Loucy (cell line): ENCODE data around the gene BACE1.

Source experiments
- H2AFZ ChIP-seq: fragments of 200-600 bp; sonication (generic); 2 replicates; pipeline ENCODE4 v1.6.0; 2016; ENCODE audit warnings: antibody characterized with exemption, mild to moderate bottlenecking, low read length, moderate library complexity
- H3F3A ChIP-seq: fragments of 200-600 bp; 2 replicates; pipeline ENCODE4 v1.6.0; 2016; ENCODE audit warnings: antibody characterized with exemption, low read depth, mild to moderate bottlenecking
- H3K27me3 ChIP-seq: fragments of 200-600 bp; sonication (generic); 2 replicates; pipeline ENCODE4 v1.6.1; 2014; ENCODE audit warnings: low read length, mild to moderate bottlenecking; ENCODE audit not compliant: insufficient read depth, poor library complexity, severe bottlenecking
- H3K36me3 ChIP-seq: fragments of 200-600 bp; sonication (generic); 2 replicates; pipeline ENCODE4 v1.6.1; 2016; ENCODE audit warnings: low read length; ENCODE audit not compliant: insufficient read depth
- H3K4me1 ChIP-seq: fragments of 200-600 bp; sonication (generic); 2 replicates; pipeline ENCODE4 v1.5.1; 2014; ENCODE audit warnings: low read length, mild to moderate bottlenecking; ENCODE audit not compliant: insufficient read depth, poor library complexity, severe bottlenecking
- H3K4me2 ChIP-seq: fragments of 200-600 bp; sonication (generic); 2 replicates; pipeline ENCODE4 v1.6.0; 2014; ENCODE audit warnings: antibody characterized with exemption, low read length, low read depth, mild to moderate bottlenecking; ENCODE audit not compliant: poor library complexity, severe bottlenecking
- H3K4me3 ChIP-seq: fragments of 200-600 bp; sonication (generic); 2 replicates; pipeline ENCODE4 v1.5.1; 2014; ENCODE audit warnings: low read length, mild to moderate bottlenecking, mixed read lengths; ENCODE audit not compliant: poor library complexity, severe bottlenecking
- H3K79me2 ChIP-seq: fragments of 200-600 bp; sonication (generic); 2 replicates; pipeline ENCODE4 v1.6.1; 2014; ENCODE audit warnings: low read length; ENCODE audit not compliant: insufficient read depth
- H3K9ac ChIP-seq: fragments of 200-600 bp; sonication (generic); 2 replicates; pipeline ENCODE4 v1.6.0; 2014; ENCODE audit warnings: mild to moderate bottlenecking, low read depth, low read length, moderate library complexity; ENCODE audit not compliant: poor library complexity, severe bottlenecking
- H3K9me2 ChIP-seq: fragments of 200-600 bp; sonication (generic); replicated peaks from 2 replicates; pipeline ENCODE4 v1.6.1; 2016; ENCODE audit warnings: low read depth, low read length, mixed read lengths
- H3K9me3 ChIP-seq: fragments of 200-600 bp; sonication (generic); 2 replicates; pipeline ENCODE4 v1.6.1; 2014; ENCODE audit warnings: mild to moderate bottlenecking, antibody characterized with exemption, low read length, low read depth; ENCODE audit not compliant: insufficient read depth
- H4K20me1 ChIP-seq: fragments of 200-600 bp; sonication (generic); 2 replicates; pipeline ENCODE4 v1.6.0; 2014; ENCODE audit warnings: antibody characterized with exemption, low read length, mild to moderate bottlenecking; ENCODE audit not compliant: insufficient read depth, poor library complexity, severe bottlenecking
- CTCF ChIP-seq: fragments of 200-600 bp; sonication (generic); conservative IDR thresholded peaks from 2 replicates; pipeline ENCODE4 v1.5.1; 2014; ENCODE audit warnings: mild to moderate bottlenecking, antibody characterized with exemption, low read length
- EZH2phosphoT487 ChIP-seq: fragments of 200-600 bp; IDR thresholded peaks from 2 replicates; pipeline ENCODE4 v1.6.1; 2018; ENCODE audit warnings: antibody characterized with exemption, mild to moderate bottlenecking, moderate library complexity, borderline replicate concordance

BACE1 gene

GRCh38 chr11:117303101-117303500, 13.0 kb downstream of the BACE1 start:
- H3K36me3 ChIP-seq: no peaks in the 10 kb centered on the region
- no peak overlapping the region for H2AFZ ChIP-seq
- H4K20me1 ChIP-seq: no peaks in the 10 kb centered on the region
- H3K27me3 ChIP-seq: no peaks in the 10 kb centered on the region
- no peaks in the 10 kb centered on the region for H3K9me3 ChIP-seq
- no peaks in the 10 kb centered on the region for H3K79me2 ChIP-seq
- H3K9me2 ChIP-seq: no peaks in the 10 kb centered on the region
- TF ChIP-seq CTCF (no peak), EZH2phosphoT487 (no peak)
- no peaks in the 10 kb centered on the region for H3K4me1 ChIP-seq
- H3K4me2 ChIP-seq: no peak overlapping the region
- H3F3A ChIP-seq: no peaks in the 10 kb centered on the region
- H3K9ac ChIP-seq: no peak overlapping the region
- H3K4me3 ChIP-seq: no peak overlapping the region

- no peaks in the 10 kb centered on the region for H3K27me3 ChIP-seq
- no peak overlapping the region for H3K9ac ChIP-seq
- H4K20me1 ChIP-seq: no peaks in the 10 kb centered on the region
- no peaks in the 10 kb centered on the region for H3K79me2 ChIP-seq
- no peak overlapping the region for H3K4me3 ChIP-seq
- H3K9me3 ChIP-seq: no peaks in the 10 kb centered on the region
- H3F3A ChIP-seq: no peaks in the 10 kb centered on the region
- no peaks in the 10 kb centered on the region for H3K9me2 ChIP-seq
- H2AFZ ChIP-seq: no peak overlapping the region
- no peaks in the 10 kb centered on the region for H3K36me3 ChIP-seq
- TF ChIP-seq EZH2phosphoT487: no peak
- no peak for TF ChIP-seq CTCF
- no peak overlapping the region for H3K4me2 ChIP-seq
- H3K4me1 ChIP-seq: no peaks in the 10 kb centered on the region
Measured at GRCh38 chr11:117302228-117302627, 13.8 kb downstream of the BACE1 start.

GRCh38 chr11:117300773-117301172, 15.3 kb downstream of the BACE1 start:
- H3K9ac ChIP-seq: no peak overlapping the region
- H3K79me2 ChIP-seq: no peaks in the 10 kb centered on the region
- H3K4me2 ChIP-seq: no peak overlapping the region
- no peaks in the 10 kb centered on the region for H3K4me1 ChIP-seq
- H3K36me3 ChIP-seq: no peaks in the 10 kb centered on the region
- H3K9me3 ChIP-seq: no peaks in the 10 kb centered on the region
- H4K20me1 ChIP-seq: no peaks in the 10 kb centered on the region
- no peaks in the 10 kb centered on the region for H3K27me3 ChIP-seq
- no peak for TF ChIP-seq CTCF
- no peak for TF ChIP-seq EZH2phosphoT487
- no peak overlapping the region for H3K4me3 ChIP-seq
- H3K9me2 ChIP-seq: no peaks in the 10 kb centered on the region
- no peak overlapping the region for H2AFZ ChIP-seq
- H3F3A ChIP-seq: no peaks in the 10 kb centered on the region
